Measurements from ENCODE around the gene IL17RD. TPM values are rescaled to one million over a fixed set of nuclear protein-coding genes. Genes with fewer than 3 reads are reported as not detected.

IL17RD gene
- total and polyA plus RNA-seq, 10 of the 15 experiments (the other 5 are each of a cell fraction or from before 2014, with no cell fraction given), result 0.01 to 0.08 (median 0.04) TPM; not detected in 3

GRCh38 chr3:57097536-57097935 is 67.6 kb downstream of the IL17RD start:
- no TSS peak for BruUV-seq (replicated peaks)

More at GRCh38 chr3:57097536-57097935, 67.6 kb downstream of the IL17RD start:
- H3K27ac ChIP-seq (ENCODE audit: control insufficient read depth, insufficient read depth), result no peak overlapping the region
- in situ Hi-C loops (cut with MboI), result no loop called here
- H3K9ac ChIP-seq (ENCODE audit: control insufficient read depth, insufficient read depth, low read length), result no peak overlapping the region
- CTCF ChIA-PET, result interaction anchor here (0.9 to 5.5 kb wide), 4 partner anchors 9 to 116 kb away, joined by 3 to 60 read pairs (median 4); no protein-coding TSS in a partner anchor
- RAD21 ChIA-PET (ENCODE audit: unreplicated experiment), result interaction anchor here (1.0 kb wide), 1 partner anchor 102 kb away, joined by 5 read pairs; no protein-coding TSS in a partner anchor
- intact Hi-C loops (cut with micrococcal nuclease; ENCODE audit: unreplicated experiment), result no loop called here
- H3K4me3 ChIP-seq, result no peak overlapping the region
- FAIRE-seq (no peak), DNase-seq (ENCODE audit: low read depth, low spot score) (no peak), ATAC-seq (no peak)
- no peaks in the 10 kb centered on the region for H3K36me3 ChIP-seq (ENCODE audit: control insufficient read depth in 2 of 2, insufficient read depth in 2 of 2, low read length in 1 of 2)
- POLR2A ChIA-PET, result no interaction called here
- no peaks in the 10 kb centered on the region for H3K9me3 ChIP-seq (replicated peaks; ENCODE audit: control insufficient read depth, insufficient read depth, low read length)
- no peaks in the 10 kb centered on the region; a peak in 1 of 4 replicates for H3K27me3 ChIP-seq (replicated peaks in 1 of 2; ENCODE audit: control insufficient read depth in 2 of 2, insufficient read depth in 2 of 2, low read length in 1 of 2)
- no peaks in the 10 kb centered on the region; the same call in 1 of the 2 replicates for H4K20me1 ChIP-seq (ENCODE audit: control insufficient read depth, insufficient read depth)
- H3K4me1 ChIP-seq (ENCODE audit: control insufficient read depth, insufficient read depth, low read length), result no peaks in the 10 kb centered on the region
- WGBS (ENCODE audit: insufficient coverage, insufficient replicate concordance, low lambda C conversion rate, missing lambda C conversion rate), result 62% methylated on average over 22 of the region's 23 CpGs
- TF ChIP-seq MEF2B (IDR thresholded peaks at IDR 0.05; ENCODE audit: partially characterized antibody, poor library complexity, severe bottlenecking), result no peak
- TF ChIP-seq STAT1 (conservative IDR thresholded peaks at IDR 0.05), result no peak
- TF ChIP-seq RBBP5 (conservative IDR thresholded peaks at IDR 0.05), result no peak
- no peak for TF ChIP-seq MLLT1 (IDR thresholded peaks at IDR 0.05)
- no peak for TF ChIP-seq SREBF1 (IDR thresholded peaks at IDR 0.05; ENCODE audit: low read length)
- no peak for TF ChIP-seq SREBF2 (IDR thresholded peaks at IDR 0.05; ENCODE audit: low read length)
- TF ChIP-seq GABPA (IDR thresholded peaks at IDR 0.05; ENCODE audit: low read depth), result no peak
- TF ChIP-seq RCOR1 (conservative IDR thresholded peaks at IDR 0.05; ENCODE audit: low read depth, low read length), result no peak
- no peak for TF ChIP-seq CBX5 (IDR thresholded peaks at IDR 0.05; ENCODE audit: low read depth)
- TF ChIP-seq ZZZ3 (IDR thresholded peaks at IDR 0.05; ENCODE audit: control insufficient read depth, insufficient read length, low read depth), result no peak
- no peak for TF ChIP-seq YY1 (IDR thresholded peaks at IDR 0.05; ENCODE audit: low read depth, low read length)
- TF ChIP-seq NRF1 (conservative IDR thresholded peaks at IDR 0.05; ENCODE audit: low read depth, low read length), result no peak
- no peak for TF ChIP-seq RELA (IDR thresholded peaks at IDR 0.05; ENCODE audit: borderline replicate concordance, partially characterized antibody)
- no peak overlapping the region for H2AFZ ChIP-seq (ENCODE audit: control insufficient read depth, low read depth, low read length)
- no peaks in the 10 kb centered on the region for H3K79me2 ChIP-seq (ENCODE audit: control insufficient read depth, insufficient read depth, low read length)
- no peak overlapping the region for H3K4me2 ChIP-seq (ENCODE audit: control insufficient read depth, insufficient read depth)
- SMC1A ChIA-PET (ENCODE audit: uncharacterized antibody, unreplicated experiment), result interaction anchor here (1.3 kb wide), 1 partner anchor 89 kb away, joined by 4 read pairs; no protein-coding TSS in a partner anchor

Measured in GM12878 (cell line).